Frontal cortex (tissue), 4 donors: ENCODE data around the gene DDHD1. TPM values are rescaled to one million over a fixed set of nuclear protein-coding genes. Genes with fewer than 3 reads are reported as not detected.

ENCODE experiments used
- DNase-seq, 2 donors: peaks; one replicate each; pipeline ENCODE4 v3.0.0; 2012; ENCODE audit warnings: low spot score in 2 of 2
- FAIRE-seq: peaks from 2 replicates; lab custom pipeline; 2012; peaks lifted over from hg19 to GRCh38; lab: Jason Lieb, UNC
- total RNA-seq: library from RNA; depleted of rRNA; stranded (reverse); fragments of >200 nt; gene quantifications from one replicate; pipeline ENCODE4 v1.2.3, GENCODE V29; 2014
- donor health status: control.
- donor health status: control.
- donor health status: control.

The DDHD1 gene
- total RNA-seq, 1 donor from 2014 or later, result 24.5 TPM

GRCh38 chr14:53038629-53039028, 114.5 kb downstream of the DDHD1 start:
- DNase-seq, result no peak
- FAIRE-seq, result no peak

- no peak for FAIRE-seq
- no peak for DNase-seq
These were observed 116.1 kb downstream of the DDHD1 start for GRCh38 chr14:53037016-53037415.

GRCh38 chr14:53035336-53036210, 117.5 kb downstream of the DDHD1 start:
- FAIRE-seq, result no peak
- no peak for DNase-seq

- FAIRE-seq, result no peak
- no peak for DNase-seq
These were observed 118.4 kb downstream of the DDHD1 start for GRCh38 chr14:53034688-53035230.

- FAIRE-seq (no peak), DNase-seq (no peak)
These were observed 119.1 kb downstream of the DDHD1 start for GRCh38 chr14:53034036-53034435.

GRCh38 chr14:53032838-53033390, 120.2 kb downstream of the DDHD1 start:
- FAIRE-seq, result no peak
- no peak for DNase-seq

GRCh38 chr14:53032161-53032803, 120.8 kb downstream of the DDHD1 start:
- no peak for FAIRE-seq
- no peak for DNase-seq

GRCh38 chr14:53027562-53027961, 125.6 kb downstream of the DDHD1 start:
- FAIRE-seq (no peak), DNase-seq (no peak)

- DNase-seq (no peak), FAIRE-seq (no peak)
These were observed 126.1 kb downstream of the DDHD1 start for GRCh38 chr14:53027041-53027440.

GRCh38 chr14:53023325-53023724, 129.8 kb downstream of the DDHD1 start:
- DNase-seq (no peak), FAIRE-seq (no peak)

GRCh38 chr14:53022593-53022992, 130.5 kb downstream of the DDHD1 start:
- DNase-seq, result no peak

GRCh38 chr14:53020193-53020932, 132.8 kb downstream of the DDHD1 start:
- FAIRE-seq, result no peak
- no peak for DNase-seq

More at GRCh38 chr14:53022593-53022992, 130.5 kb downstream of the DDHD1 start:
- no peak for FAIRE-seq

GRCh38 chr14:53019406-53019805, 133.7 kb downstream of the DDHD1 start:
- DNase-seq, result no peak
- FAIRE-seq, result no peak

GRCh38 chr14:53017837-53018236, 135.3 kb downstream of the DDHD1 start:
- DNase-seq (no peak), FAIRE-seq (no peak)

- FAIRE-seq (no peak), DNase-seq (no peak)
These were observed 136.2 kb downstream of the DDHD1 start for GRCh38 chr14:53016919-53017318.

- FAIRE-seq, result no peak
- no peak for DNase-seq
These were observed 136.6 kb downstream of the DDHD1 start for GRCh38 chr14:53016491-53016890.

GRCh38 chr14:53011053-53011462, 142.1 kb downstream of the DDHD1 start:
- FAIRE-seq, result no peak

GRCh38 chr14:53010193-53011040, 142.7 kb downstream of the DDHD1 start:
- FAIRE-seq (no peak), DNase-seq (no peak)

More at GRCh38 chr14:53011053-53011462, 142.1 kb downstream of the DDHD1 start:
- DNase-seq, result peak in 1 of 2 donors; percentile 35

GRCh38 chr14:53006931-53007562, 146.1 kb downstream of the DDHD1 start:
- DNase-seq (no peak), FAIRE-seq (no peak)
